HG03025 (cell line): ENCODE results near the gene SCAF1.

ENCODE experiments used
- ATAC-seq: cut with Tn5 transposase; IDR thresholded peaks from one replicate; pipeline ENCODE4 v1.9.1; 2021; ENCODE audit warnings: mild to moderate bottlenecking, moderate library complexity; ENCODE audit not compliant: unreplicated experiment, low FRiP score

Gene SCAF1

DNA sequence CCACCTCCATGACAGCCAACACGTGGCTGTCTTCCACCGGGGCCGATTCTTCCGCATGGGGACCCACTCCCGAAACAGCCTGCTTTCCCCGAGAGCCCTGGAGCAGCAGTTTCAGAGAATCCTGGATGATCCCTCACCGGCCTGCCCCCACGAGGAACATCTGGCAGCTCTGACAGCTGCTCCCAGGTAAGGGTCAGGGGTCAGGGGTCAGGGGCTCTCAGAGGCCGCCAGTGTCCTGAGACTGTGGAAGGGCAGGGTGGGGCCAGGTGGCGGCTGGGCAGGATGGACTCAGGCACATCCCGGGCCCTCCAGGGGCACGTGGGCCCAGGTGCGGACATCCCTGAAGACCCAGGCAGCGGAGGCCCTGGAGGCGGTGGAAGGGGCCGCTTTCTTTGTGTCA, 63.9 kb downstream of the SCAF1 start:
- ATAC-seq: no peak
